Lower leg skin (tissue), 4 donors: ENCODE data around the gene MRPL34. TPM values are rescaled to one million over a fixed set of nuclear protein-coding genes. Genes with fewer than 3 reads are reported as not detected.
A peak's percentile ranks its signal among the peaks of the same experiment; 100 is the strongest.

Source experiments
- DNase-seq, 2 donors: peaks; one replicate each; pipeline ENCODE4 v3.0.0-alpha.2; 2019; ENCODE audit warnings: low spot score in 2 of 2
- H3K4me3 ChIP-seq: fragments of 200-600 bp; sonication (generic); 2 replicates; pipeline ENCODE4 v1.5.1; 2017; ENCODE audit warnings: mild to moderate bottlenecking, low read depth; ENCODE audit not compliant: poor library complexity, severe bottlenecking
- CTCF ChIP-seq, 3 donors: fragments of 450-650 bp; IDR thresholded peaks; one replicate each; pipeline ENCODE4 v1.5.1; 2016; ENCODE audit warnings: antibody characterized with exemption in 3 of 3, mild to moderate bottlenecking in 3 of 3, moderate library complexity in 2 of 3
- POLR2A ChIP-seq, 2 donors: fragments of 450-650 bp; IDR thresholded peaks; one replicate each; pipeline ENCODE4 v1.6.1; 2016 to 2017; ENCODE audit warnings: antibody characterized with exemption in 2 of 2, mild to moderate bottlenecking in 1 of 2, moderate library complexity in 1 of 2
- WGBS, 2 donors: methylation state at CpG; one replicate each; pipeline ENCODE4 v1.1.5; 2018; 5-methylcytosine and 5-hydroxymethylcytosine counted together
- intact Hi-C: fragments of 100-400 bp; cut with DNase I; formaldehyde crosslinking; loops from one replicate; pipeline ENCODE4 v1.15.0; 2023; ENCODE audit warnings: low total_unique reads
- total RNA-seq, 4 donors: library from RNA; depleted of rRNA; stranded (reverse); fragments of >200 nt; gene quantifications; one replicate each; pipeline ENCODE4 v1.1.0, GENCODE V29; 2016

The MRPL34 gene
- total RNA-seq, 4 donors from 2014 or later = 88.4 to 228 (median 131) TPM

GRCh38 chr19:17281391-17282304 lies 24.0 kb upstream of the MRPL34 start, which contains the start of gene ANKLE1:
Gene ANKLE1, plus strand, starts transcription at chr19:17281901. Its CDS starts 20 bp downstream, at chr19:17281921.
- TF ChIP-seq POLR2A (IDR thresholded peaks at IDR 0.05) (no peak), CTCF (IDR thresholded peaks at IDR 0.05) (no peak)
- no peak for DNase-seq
- 6 to 12% methylated on average over 27 to 49 of the region's 75 CpGs for WGBS, 2 donors
- no peak within 1 kb of the TSS for H3K4me3 ChIP-seq
- intact Hi-C loops = loop anchor here (10.0 kb wide), 1 partner anchor 77 kb away; no protein-coding TSS in a partner anchor

- H3K4me3 ChIP-seq = no peak overlapping the region
- WGBS, 2 donors = 3% methylated on average over 38 to 40 of the region's 45 CpGs
- TF ChIP-seq POLR2A (IDR thresholded peaks at IDR 0.05) (no peak), CTCF (IDR thresholded peaks at IDR 0.05) (peak in 1 of 3 donors; percentile 83)
- intact Hi-C loops = loop anchor here (10.0 kb wide), 1 partner anchor 78 kb away; no protein-coding TSS in a partner anchor
- peak; percentile 58 to 95 for DNase-seq
Measured at GRCh38 chr19:17282488-17283125, 23.1 kb upstream of the MRPL34 start.

GRCh38 chr19:17283504-17283996 lies 22.1 kb upstream of the MRPL34 start:
- H3K4me3 ChIP-seq = no peak overlapping the region
- DNase-seq = no peak
- WGBS, 2 donors = 88 to 94% methylated on average over 7 of the region's 7 CpGs
- TF ChIP-seq CTCF (IDR thresholded peaks at IDR 0.05) = no peak
- no peak for TF ChIP-seq POLR2A (IDR thresholded peaks at IDR 0.05)
- intact Hi-C loops = loop anchor here (10.0 kb wide), 1 partner anchor 79 kb away; no protein-coding TSS in a partner anchor

- intact Hi-C loops = loop anchor here (10.0 kb wide), 1 partner anchor 81 kb away; no protein-coding TSS in a partner anchor
- 92% methylated on average over 18 of the region's 18 CpGs for WGBS, 2 donors
- DNase-seq = no peak
- TF ChIP-seq POLR2A (IDR thresholded peaks at IDR 0.05) (no peak), CTCF (IDR thresholded peaks at IDR 0.05) (no peak)
- no peak overlapping the region for H3K4me3 ChIP-seq
Measured at GRCh38 chr19:17285415-17286135, 20.1 kb upstream of the MRPL34 start.

GRCh38 chr19:17286263-17286662 lies 19.4 kb upstream of the MRPL34 start:
- H3K4me3 ChIP-seq = no peak overlapping the region
- TF ChIP-seq CTCF (IDR thresholded peaks at IDR 0.05) (no peak), POLR2A (IDR thresholded peaks at IDR 0.05) (no peak)
- 75 to 98% methylated on average over 6 to 10 of the region's 11 CpGs for WGBS, 2 donors
- intact Hi-C loops = loop anchor here (10.0 kb wide), 1 partner anchor 81 kb away; no protein-coding TSS in a partner anchor
- DNase-seq = no peak
